ENCODE measurements around the gene ARSD. TPM values are rescaled to one million over a fixed set of nuclear protein-coding genes. Genes with fewer than 3 reads are reported as not detected.

The ARSD gene
- total RNA-seq, 1 donor from 2014 or later, result 8.8 TPM

DNA sequence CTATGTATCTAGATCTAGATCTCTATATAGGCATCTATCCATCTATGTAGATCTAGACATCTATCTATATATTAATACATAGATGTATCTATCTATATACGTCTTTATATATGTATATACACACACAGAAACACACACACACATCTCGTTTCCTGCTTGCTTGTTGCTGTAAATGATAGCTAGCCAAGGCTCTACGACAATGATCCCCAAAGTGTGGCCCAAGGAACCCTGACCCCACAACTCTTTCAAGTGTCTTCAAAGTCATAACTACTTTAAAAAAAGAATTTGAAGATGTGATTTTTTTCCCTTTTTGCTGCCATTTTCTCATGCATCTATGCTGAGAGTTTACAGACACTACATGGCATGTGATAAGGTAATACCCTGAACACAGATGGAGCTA, 71.6 kb downstream of the ARSD start:
- TF ChIP-seq, protein P1, sequence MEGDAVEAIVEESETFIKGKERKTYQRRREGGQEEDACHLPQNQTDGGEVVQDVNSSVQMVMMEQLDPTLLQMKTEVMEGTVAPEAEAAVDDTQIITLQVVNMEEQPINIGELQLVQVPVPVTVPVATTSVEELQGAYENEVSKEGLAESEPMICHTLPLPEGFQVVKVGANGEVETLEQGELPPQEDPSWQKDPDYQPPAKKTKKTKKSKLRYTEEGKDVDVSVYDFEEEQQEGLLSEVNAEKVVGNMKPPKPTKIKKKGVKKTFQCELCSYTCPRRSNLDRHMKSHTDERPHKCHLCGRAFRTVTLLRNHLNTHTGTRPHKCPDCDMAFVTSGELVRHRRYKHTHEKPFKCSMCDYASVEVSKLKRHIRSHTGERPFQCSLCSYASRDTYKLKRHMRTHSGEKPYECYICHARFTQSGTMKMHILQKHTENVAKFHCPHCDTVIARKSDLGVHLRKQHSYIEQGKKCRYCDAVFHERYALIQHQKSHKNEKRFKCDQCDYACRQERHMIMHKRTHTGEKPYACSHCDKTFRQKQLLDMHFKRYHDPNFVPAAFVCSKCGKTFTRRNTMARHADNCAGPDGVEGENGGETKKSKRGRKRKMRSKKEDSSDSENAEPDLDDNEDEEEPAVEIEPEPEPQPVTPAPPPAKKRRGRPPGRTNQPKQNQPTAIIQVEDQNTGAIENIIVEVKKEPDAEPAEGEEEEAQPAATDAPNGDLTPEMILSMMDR (conservative IDR thresholded peaks at IDR 0.05), result no peak
- Mint-ChIP-seq H3K36me3 (ENCODE audit: low read depth) (peaks cover 49% of the 10 kb centered on the region), H3K27me3 (ENCODE audit: low read depth) (no peaks in the 10 kb centered on the region), H3K9me3 (peaks cover 2% of the 10 kb centered on the region), H3K4me3 (no peak overlapping the region), H3K4me1 (no peaks in the 10 kb centered on the region), H3K27ac (ENCODE audit: unreplicated experiment) (no peak overlapping the region)
- DNase-seq (ENCODE audit: low read depth, low spot score), result no peak

DNA sequence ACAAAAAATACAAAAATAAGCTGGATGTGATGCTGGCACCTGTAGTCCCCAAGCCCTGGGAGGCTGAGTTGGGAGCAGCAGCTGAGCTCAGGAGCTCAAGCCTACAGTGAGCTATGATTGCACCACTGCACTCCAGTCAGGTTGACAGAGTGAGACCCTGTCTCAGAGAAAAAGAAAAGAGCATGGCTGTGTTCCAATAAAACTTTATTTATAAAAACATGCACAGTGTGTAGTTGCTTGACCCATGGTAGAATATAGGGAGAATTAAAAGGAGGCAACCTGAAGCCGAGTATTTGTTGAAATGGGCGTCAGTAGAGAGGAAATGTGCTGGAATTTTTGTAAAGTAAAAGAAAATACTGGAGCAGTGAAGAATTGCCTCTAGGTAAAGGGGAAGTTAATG, 73.4 kb downstream of the ARSD start:
- Mint-ChIP-seq H3K27me3 (ENCODE audit: low read depth) (no peaks in the 10 kb centered on the region), H3K4me1 (no peaks in the 10 kb centered on the region), H3K9me3 (peaks cover 2% of the 10 kb centered on the region), H3K36me3 (ENCODE audit: low read depth) (peaks cover 44% of the 10 kb centered on the region), H3K4me3 (no peak overlapping the region), H3K27ac (ENCODE audit: unreplicated experiment) (no peak overlapping the region)
- DNase-seq (ENCODE audit: low read depth, low spot score), result no peak
- TF ChIP-seq, protein P1 (conservative IDR thresholded peaks at IDR 0.05), result no peak

DNA sequence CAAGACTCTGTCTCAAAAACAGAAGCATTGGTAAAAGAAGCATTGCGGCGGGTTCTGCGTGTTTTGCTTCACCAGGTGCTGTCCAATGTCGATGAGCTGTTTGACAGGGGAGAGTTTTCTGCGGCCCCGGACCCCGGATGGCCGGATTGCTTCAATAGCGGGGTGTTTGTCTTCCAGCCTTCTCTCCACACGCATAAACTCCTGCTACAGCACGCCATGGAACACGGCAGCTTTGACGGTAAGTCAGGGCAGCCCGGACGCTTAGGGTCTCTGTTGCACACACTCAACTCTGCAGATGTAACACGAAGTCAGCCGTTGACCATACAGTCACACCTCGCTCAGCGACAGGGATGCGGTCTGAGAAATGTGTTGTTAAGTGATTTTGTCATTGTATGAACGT, 74.2 kb downstream of the ARSD start:
- Mint-ChIP-seq H3K36me3 (ENCODE audit: low read depth) (peaks cover 40% of the 10 kb centered on the region), H3K27me3 (ENCODE audit: low read depth) (no peaks in the 10 kb centered on the region), H3K4me3 (no peak overlapping the region), H3K27ac (ENCODE audit: unreplicated experiment) (no peak overlapping the region), H3K4me1 (no peaks in the 10 kb centered on the region), H3K9me3 (peaks cover 2% of the 10 kb centered on the region)
- no peak for DNase-seq (ENCODE audit: low read depth, low spot score)
- TF ChIP-seq, protein P1 (conservative IDR thresholded peaks at IDR 0.05), result no peak

Other genes starting within 250 kb of the ARSD start
- gene CD99, start 238.0 kb downstream of the ARSD start, total RNA-seq, result 158 and 165 TPM in 2 replicates
- gene XG, start 177.3 kb downstream of the ARSD start, total RNA-seq, result not detected in 2 replicates
- 75.6 and 77.9 TPM in 2 replicates for gene GYG2, start 100.4 kb downstream of the ARSD start, total RNA-seq
- not detected in 2 replicates for gene ARSH, start 77.2 kb upstream of the ARSD start, total RNA-seq
- 0.27 and 0.42 TPM in 2 replicates for gene ARSF, start 112.1 kb upstream of the ARSD start, total RNA-seq

Measured in neural crest cell (in vitro differentiated cells).